Measurements from ENCODE around the gene PCDHGA4.
"Not testable (repeated sequence)": the region's sequence is repeated elsewhere in the genome, so short reads cannot be mapped to it uniquely, and the experiment has no call there.

PCDHGA4 gene

DNA sequence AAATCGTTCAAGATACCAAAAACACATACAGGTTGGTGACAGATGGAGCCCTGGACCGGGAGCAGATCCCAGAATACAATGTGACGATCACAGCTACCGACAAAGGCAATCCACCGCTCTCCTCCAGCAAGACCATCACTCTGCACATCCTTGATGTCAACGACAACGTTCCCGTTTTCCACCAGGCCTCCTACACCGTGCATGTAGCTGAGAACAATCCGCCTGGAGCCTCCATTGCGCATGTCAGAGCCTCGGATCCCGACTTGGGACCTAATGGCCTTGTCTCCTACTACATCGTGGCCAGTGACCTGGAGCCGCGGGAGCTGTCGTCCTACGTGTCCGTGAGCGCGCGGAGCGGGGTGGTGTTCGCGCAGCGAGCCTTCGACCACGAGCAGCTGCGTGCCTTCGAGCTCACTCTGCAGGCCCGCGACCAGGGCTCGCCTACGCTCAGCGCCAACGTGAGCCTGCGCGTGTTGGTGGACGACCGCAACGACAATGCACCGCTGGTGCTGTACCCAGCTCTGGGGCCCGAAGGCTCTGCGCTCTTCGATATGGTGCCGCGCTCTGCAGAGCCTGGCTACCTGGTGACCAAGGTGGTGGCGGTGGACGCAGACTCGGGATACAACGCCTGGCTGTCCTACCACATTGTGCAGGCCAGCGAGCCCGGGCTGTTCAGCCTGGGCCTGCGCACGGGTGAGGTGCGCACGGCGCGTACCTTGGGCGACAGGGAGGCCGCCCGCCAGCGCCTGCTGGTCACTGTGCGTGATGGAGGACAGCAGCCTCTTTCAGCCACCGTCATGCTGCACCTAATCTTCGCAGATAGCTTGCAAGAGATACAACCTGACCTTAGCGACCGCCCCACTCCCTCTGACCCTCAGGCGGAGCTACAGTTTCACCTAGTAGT, 17.0 kb downstream of the PCDHGA4 start:
- TF ChIP-seq SUZ12 (IDR thresholded peaks at IDR 0.05): no peak
- no peak for TF ChIP-seq TARDBP (IDR thresholded peaks at IDR 0.05)
- TF ChIP-seq FOXK2 (IDR thresholded peaks at IDR 0.05): no peak
- TF ChIP-seq SP1 (IDR thresholded peaks at IDR 0.05): no peak
- no peak for TF ChIP-seq FOXM1 (IDR thresholded peaks at IDR 0.05; ENCODE audit: borderline replicate concordance)
- TF ChIP-seq ELF4 (IDR thresholded peaks at IDR 0.05): no peak
- no peak for TF ChIP-seq HDGF (IDR thresholded peaks at IDR 0.05; ENCODE audit: borderline replicate concordance)
- TF ChIP-seq LEF1 (IDR thresholded peaks at IDR 0.05; ENCODE audit: borderline replicate concordance): no peak
- no peak for TF ChIP-seq L3MBTL2 (conservative IDR thresholded peaks at IDR 0.05)
- TF ChIP-seq FOXA1 (IDR thresholded peaks at IDR 0.05): no peak
- TF ChIP-seq ARNT (IDR thresholded peaks at IDR 0.05): no peak
- TF ChIP-seq BHLHE40 (IDR thresholded peaks at IDR 0.05; ENCODE audit: borderline replicate concordance): no peak
- no peak for TF ChIP-seq NFRKB (IDR thresholded peaks at IDR 0.05)
- TF ChIP-seq CTBP1 (IDR thresholded peaks at IDR 0.05; ENCODE audit: borderline replicate concordance): no peak
- ChIA-PET CTCF (no interaction called here), POLR2A (no interaction called here)
- DNase-seq (ENCODE audit: extremely low spot score): no peak

DNA sequence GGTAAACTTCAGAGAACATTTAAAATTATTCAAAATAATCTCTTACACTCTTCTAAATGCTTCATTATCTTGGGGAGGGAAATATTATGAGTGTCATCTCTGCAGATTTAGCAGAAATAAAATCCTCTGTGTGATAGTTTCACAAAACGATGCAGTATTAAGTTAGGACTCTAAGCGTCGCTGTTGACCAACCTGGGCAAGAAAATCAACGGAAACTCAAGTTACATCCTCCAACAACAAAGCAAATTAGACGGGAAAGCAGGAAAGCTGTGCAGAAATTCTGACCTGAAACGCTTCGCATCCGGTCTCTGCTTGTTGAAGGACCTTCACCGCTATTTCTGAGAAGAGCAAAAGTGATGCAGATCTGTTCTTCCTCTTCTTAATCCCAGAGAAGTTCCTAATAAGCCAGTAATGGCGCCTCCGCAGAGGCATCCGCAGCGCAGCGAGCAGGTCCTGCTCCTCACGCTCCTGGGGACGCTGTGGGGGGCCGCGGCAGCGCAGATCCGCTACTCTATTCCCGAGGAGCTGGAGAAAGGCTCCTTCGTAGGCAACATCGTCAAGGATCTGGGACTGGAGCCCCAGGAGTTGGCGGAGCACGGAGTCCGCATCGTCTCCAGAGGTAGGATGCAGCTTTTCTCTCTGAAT, 19.0 kb downstream of the PCDHGA4 start, which contains the start of gene PCDHGA6:
Gene PCDHGA6 (plus strand): TSS at position 219 of the 645 bp plus-strand sequence. CDS start 193 bp downstream, at position 412.
- ChIA-PET CTCF (interaction anchor here (0.7 to 0.9 kb wide), 3 partner anchors 9 to 194 kb away, joined by 3 to 4 read pairs (median 3); partner anchors contain the start of gene PCDHGA7), POLR2A (no interaction called here)
- no peak for TF ChIP-seq NFRKB (IDR thresholded peaks at IDR 0.05)
- TF ChIP-seq, protein P1, sequence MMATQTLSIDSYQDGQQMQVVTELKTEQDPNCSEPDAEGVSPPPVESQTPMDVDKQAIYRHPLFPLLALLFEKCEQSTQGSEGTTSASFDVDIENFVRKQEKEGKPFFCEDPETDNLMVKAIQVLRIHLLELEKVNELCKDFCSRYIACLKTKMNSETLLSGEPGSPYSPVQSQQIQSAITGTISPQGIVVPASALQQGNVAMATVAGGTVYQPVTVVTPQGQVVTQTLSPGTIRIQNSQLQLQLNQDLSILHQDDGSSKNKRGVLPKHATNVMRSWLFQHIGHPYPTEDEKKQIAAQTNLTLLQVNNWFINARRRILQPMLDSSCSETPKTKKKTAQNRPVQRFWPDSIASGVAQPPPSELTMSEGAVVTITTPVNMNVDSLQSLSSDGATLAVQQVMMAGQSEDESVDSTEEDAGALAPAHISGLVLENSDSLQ (IDR thresholded peaks at IDR 0.05): no peak
- peak; percentile 15 for DNase-seq (ENCODE audit: extremely low spot score)

DNA sequence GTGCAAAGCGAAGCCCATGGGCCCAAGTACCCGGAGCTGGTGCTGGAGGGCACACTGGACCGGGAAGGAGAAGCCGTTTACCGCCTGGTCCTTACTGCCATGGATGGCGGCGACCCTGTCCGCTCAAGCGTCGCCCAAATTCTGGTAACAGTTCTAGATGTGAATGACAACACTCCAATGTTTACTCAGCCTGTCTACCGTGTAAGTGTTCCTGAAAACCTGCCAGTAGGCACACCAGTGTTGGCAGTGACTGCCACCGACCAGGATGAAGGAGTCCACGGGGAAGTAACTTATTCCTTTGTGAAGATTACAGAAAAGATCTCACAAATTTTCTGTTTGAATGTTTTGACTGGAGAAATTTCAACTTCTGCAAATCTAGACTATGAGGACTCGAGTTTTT, 19.8 kb downstream of the PCDHGA4 start:
- CTCF ChIA-PET: interaction anchor here (0.7 to 0.8 kb wide), 2 partner anchors 8 to 193 kb away, joined by 3 to 4 read pairs; partner anchors contain the start of gene PCDHGA7
- TF ChIP-seq SP1 (IDR thresholded peaks at IDR 0.05) (no peak), BHLHE40 (IDR thresholded peaks at IDR 0.05; ENCODE audit: borderline replicate concordance) (no peak), FOXK2 (IDR thresholded peaks at IDR 0.05) (no peak), ARNT (IDR thresholded peaks at IDR 0.05) (no peak), CTBP1 (IDR thresholded peaks at IDR 0.05; ENCODE audit: borderline replicate concordance) (no peak), TARDBP (IDR thresholded peaks at IDR 0.05) (no peak), NFRKB (IDR thresholded peaks at IDR 0.05) (no peak), HDGF (IDR thresholded peaks at IDR 0.05; ENCODE audit: borderline replicate concordance) (no peak), ZNF384 (IDR thresholded peaks at IDR 0.05) (no peak), LEF1 (IDR thresholded peaks at IDR 0.05; ENCODE audit: borderline replicate concordance) (no peak), FOXA1 (IDR thresholded peaks at IDR 0.05) (no peak), L3MBTL2 (conservative IDR thresholded peaks at IDR 0.05) (no peak), ELF4 (IDR thresholded peaks at IDR 0.05) (no peak), SUZ12 (IDR thresholded peaks at IDR 0.05) (no peak), FOXM1 (IDR thresholded peaks at IDR 0.05; ENCODE audit: borderline replicate concordance) (no peak)
- TF ChIP-seq, protein P1 (IDR thresholded peaks at IDR 0.05): no peak
- DNase-seq (ENCODE audit: extremely low spot score): no peak
- POLR2A ChIA-PET: no interaction called here

DNA sequence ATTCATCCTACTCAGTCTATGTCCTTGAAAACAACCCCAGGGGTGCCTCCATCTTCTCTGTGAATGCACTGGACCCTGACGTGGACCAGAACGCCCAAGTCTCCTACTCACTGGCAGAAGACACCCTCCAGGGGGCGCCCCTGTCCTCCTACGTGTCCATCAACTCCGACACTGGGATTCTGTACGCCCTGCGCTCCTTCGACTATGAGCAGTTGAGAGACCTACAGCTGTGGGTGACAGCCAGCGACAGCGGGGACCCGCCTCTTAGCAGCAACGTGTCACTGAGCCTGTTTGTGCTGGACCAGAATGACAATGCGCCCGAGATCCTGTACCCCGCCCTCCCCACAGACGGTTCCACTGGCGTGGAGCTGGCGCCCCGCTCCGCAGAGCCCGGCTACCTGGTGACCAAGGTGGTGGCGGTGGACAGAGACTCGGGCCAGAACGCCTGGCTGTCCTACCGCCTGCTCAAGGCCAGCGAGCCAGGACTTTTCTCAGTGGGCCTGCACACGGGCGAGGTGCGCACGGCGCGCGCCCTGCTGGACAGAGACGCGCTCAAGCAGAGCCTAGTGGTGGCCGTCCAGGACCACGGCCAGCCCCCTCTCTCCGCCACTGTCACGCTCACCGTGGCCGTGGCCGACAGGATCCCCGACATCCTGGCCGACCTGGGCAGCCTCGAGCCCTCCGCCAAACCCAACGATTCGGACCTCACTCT, 20.8 kb downstream of the PCDHGA4 start:
- POLR2A ChIA-PET; CTCF ChIA-PET; DNase-seq (ENCODE audit: extremely low spot score): not testable (repeated sequence)

DNA sequence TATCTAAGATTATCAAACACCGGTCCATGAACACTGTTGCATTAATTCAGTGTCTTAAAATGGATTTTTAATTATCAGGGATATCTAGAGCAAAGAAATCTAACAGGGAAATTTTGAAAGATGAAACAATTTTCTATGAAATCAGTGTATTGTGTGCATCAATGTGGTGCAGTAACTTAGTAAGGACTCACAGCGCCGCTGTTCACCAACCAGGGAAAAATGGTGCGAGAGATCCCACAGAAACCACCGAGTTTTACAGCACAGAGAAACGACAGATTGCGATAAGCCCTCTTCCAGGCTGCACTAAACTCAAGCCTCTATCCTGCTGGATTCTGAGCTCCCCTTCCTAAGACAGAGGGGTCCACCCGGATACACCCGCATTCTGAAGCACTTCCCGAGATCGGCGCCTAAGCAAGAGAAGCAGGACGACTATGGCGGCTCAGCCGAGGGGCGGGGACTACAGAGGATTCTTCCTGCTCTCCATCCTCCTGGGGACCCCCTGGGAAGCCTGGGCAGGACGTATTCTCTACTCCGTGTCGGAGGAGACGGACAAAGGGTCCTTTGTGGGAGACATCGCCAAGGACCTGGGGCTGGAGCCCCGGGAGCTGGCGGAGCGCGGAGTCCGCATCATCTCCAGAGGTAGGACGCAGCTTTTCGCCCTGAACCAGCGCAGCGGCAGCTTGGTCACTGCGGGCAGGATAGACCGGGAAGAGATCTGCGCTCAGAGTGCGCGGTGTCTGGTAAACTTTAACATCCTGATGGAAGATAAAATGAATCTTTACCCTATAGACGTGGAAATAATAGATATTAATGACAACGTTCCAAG, 27.9 kb downstream of the PCDHGA4 start, which contains the start of gene PCDHGA7:
Gene PCDHGA7 (plus strand): TSS at position 274 of the 826 bp plus-strand sequence. CDS start 158 bp downstream, at position 432.
- ChIA-PET CTCF (interaction anchor here (0.9 kb wide), 1 partner anchor 8 kb away, joined by 3 read pairs; no protein-coding TSS in a partner anchor), POLR2A (no interaction called here)
- peak; percentile 19 for DNase-seq (ENCODE audit: extremely low spot score)
- TF ChIP-seq L3MBTL2 (conservative IDR thresholded peaks at IDR 0.05) (no peak), SP1 (IDR thresholded peaks at IDR 0.05) (no peak), TARDBP (IDR thresholded peaks at IDR 0.05) (no peak), FOXA1 (IDR thresholded peaks at IDR 0.05) (no peak), ARNT (IDR thresholded peaks at IDR 0.05) (no peak)
- TF ChIP-seq, protein P1 (IDR thresholded peaks at IDR 0.05): no peak
